K562 (cell line): ENCODE results near the gene DISP1.

ENCODE experiments used
- BRCA1 ChIP-seq, 2 experiments: fragments of 450-650 bp in 1 of 2; sonication (generic) in 1 of 2; formaldehyde crosslinking in 1 of 2; IDR thresholded peaks; 2 replicates each; pipeline versions ENCODE4 v1.5.0 to v1.6.1; 2017 to 2020; ENCODE audit warnings: mild to moderate bottlenecking in 1 of 2, missing genetic modification reagents in 1 of 2
- CHD4 ChIP-seq: fragments of 200-600 bp; sonication (generic); IDR thresholded peaks from 3 replicates; pipeline ENCODE4 v1.6.1; 2012; ENCODE audit warnings: low read depth, mild to moderate bottlenecking, mixed read lengths, low read length, inconsistent platforms; ENCODE audit not compliant: insufficient read depth, insufficient replicate concordance, poor library complexity, severe bottlenecking
- ELF4 ChIP-seq: fragments of 450-650 bp; formaldehyde crosslinking; IDR thresholded peaks from 2 replicates; pipeline ENCODE4 v1.4.0; 2022; ENCODE audit warnings: missing genetic modification characterization
- FOSL1 ChIP-seq: fragments of 200-800 bp; sonication (Bioruptor generic); conservative IDR thresholded peaks from 2 replicates; pipeline ENCODE4 v1.6.1; 2016; ENCODE audit warnings: missing genetic modification characterization, missing compliant biosample characterization
- GABPA ChIP-seq: fragments of 200-800 bp; sonication (Bioruptor generic); conservative IDR thresholded peaks from 2 replicates; pipeline ENCODE4 v1.6.1; 2016; ENCODE audit warnings: low read depth, missing genetic modification characterization, missing compliant biosample characterization
- SRF ChIP-seq, 2 experiments: fragments of 250-450, 450-650 bp in 1 of 2; sonication (Bioruptor Pico) in 1 of 2; sonication (generic) in 1 of 2; formaldehyde crosslinking; IDR thresholded peaks; 2 replicates each; pipeline versions ENCODE4 v1.5.0 to v1.5.1; 2020 to 2022; ENCODE audit warnings: mild to moderate bottlenecking in 1 of 2, missing genetic modification reagents in 1 of 2

DNA sequence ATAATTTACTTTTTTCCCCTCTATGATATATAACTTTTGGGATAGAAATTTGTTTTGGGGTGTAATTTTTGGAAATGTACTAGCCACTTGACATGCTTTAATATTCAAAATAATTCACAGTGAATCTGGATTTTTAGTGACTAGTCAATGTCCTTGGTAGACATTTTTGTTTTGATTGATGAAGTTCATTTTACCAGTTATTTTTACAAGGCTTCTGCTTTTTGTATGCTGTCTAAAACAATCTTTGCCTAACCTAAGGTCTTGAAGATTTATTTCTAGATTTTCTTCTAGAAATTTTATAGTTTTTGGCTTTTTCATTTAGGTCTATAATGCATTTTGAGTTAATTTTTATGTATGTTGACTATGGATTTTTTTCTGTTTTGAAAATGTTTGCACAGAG, 30.9 kb downstream of the DISP1 start:
- TF ChIP-seq CHD4 (no peak), SRF (CRISPR knock-in tag; IDR thresholded peaks at IDR 0.05) (no peak), FOSL1 (no peak), BRCA1 (IDR thresholded peaks at IDR 0.05) (no peak), BRCA1 (CRISPR knock-in tag; IDR thresholded peaks at IDR 0.05) (no peak), GABPA (tag) (no peak), ELF4 (CRISPR knock-in tag) (no peak)
